HepG2 (cell line): Measurements from ENCODE around the gene CTSW. TPM values are rescaled to one million over a fixed set of nuclear protein-coding genes. Genes with fewer than 3 reads are reported as not detected.

Source experiments
- ATAC-seq: fragments of 200-7000 bp; cut with Tn5 transposase; 3 replicates; pipeline ENCODE4 v1.9.1; 2020; ENCODE audit warnings: mild to moderate bottlenecking, moderate library complexity
- BruUV-seq: library from RNA; stranded (reverse); fragments of 400-500 nt; replicated peaks from 2 replicates; lab custom pipeline; 2021; lab: Mats Ljungman, UMichigan
- CTCF ChIA-PET: fragments of 300-600 bp; formaldehyde crosslinking; extraction: SDS; loops from one replicate; lab custom pipeline; 2021; ENCODE audit warnings: low total read pairs, inconsistent platforms, low intra/inter-chr PET ratio; lab: Yijun Ruan, JAX
- POLR2A ChIA-PET: fragments of 350-600 bp; sonication (Branson Sonifier 250); formaldehyde crosslinking; loops from one replicate; lab custom pipeline; 2020; ENCODE audit warnings: antibody characterized with exemption, inconsistent platforms; lab: Yijun Ruan, JAX
- DNase-seq: peaks from one replicate; pipeline ENCODE4 v3.0.0-alpha.2; 2015; ENCODE audit warnings: low spot score
- FAIRE-seq: peaks from 3 replicates; lab custom pipeline; 2011; peaks lifted over from hg19 to GRCh38; lab: Jason Lieb, UNC
- H2AFZ ChIP-seq: one replicate; pipeline ENCODE4 v1.6.1; 2011; ENCODE audit warnings: low read length, inconsistent platforms
- H3K27ac ChIP-seq: fragments of 300-600 bp; 3 replicates; pipeline ENCODE4 v1.8.0; 2011; ENCODE audit warnings: mixed run types, mild to moderate bottlenecking, mixed read lengths, low read length, inconsistent platforms; ENCODE audit not compliant: insufficient read depth; ENCODE audit errors: extremely low read length
- H3K27me3 ChIP-seq, 2 experiments: fragments of 200-600 bp in 1 of 2; 2 replicates in 1 of 2; 3 replicates in 1 of 2; pipeline versions ENCODE4 v1.6.0 to v1.8.0; 2011; ENCODE audit warnings: low read length in 2 of 2, mild to moderate bottlenecking in 2 of 2, moderate library complexity in 2 of 2, inconsistent platforms in 1 of 2; ENCODE audit not compliant: insufficient read depth in 2 of 2, control insufficient read depth in 1 of 2
- H3K36me3 ChIP-seq, 2 experiments: fragments of 200-600 bp in 1 of 2; replicated peaks in 1 of 2; 2 replicates in 1 of 2; 3 replicates in 1 of 2; pipeline versions ENCODE4 v1.5.1 to v1.8.0; 2011; ENCODE audit warnings: low read length in 2 of 2, inconsistent platforms in 1 of 2; ENCODE audit not compliant: insufficient read depth in 2 of 2, control insufficient read depth in 1 of 2
- H3K4me1 ChIP-seq: 2 replicates; pipeline ENCODE4 v1.5.1; 2012; ENCODE audit warnings: low read length, inconsistent platforms; ENCODE audit not compliant: insufficient read depth
- H3K4me2 ChIP-seq: 2 replicates; pipeline ENCODE4 v1.6.0; 2011; ENCODE audit warnings: low read depth, low read length, inconsistent platforms
- H3K4me3 ChIP-seq, 3 experiments: fragments of 200-600 bp in 1 of 3; sonication (generic), shearing (Covaris generic) in 1 of 3; replicated peaks in 1 of 3; 2 replicates each; pipeline ENCODE4 v1.5.1; 2011 to 2016; ENCODE audit warnings: low read length in 3 of 3, inconsistent platforms in 2 of 3, low read depth in 2 of 3, mild to moderate bottlenecking in 2 of 3, control low read depth in 1 of 3, mixed read lengths in 1 of 3; ENCODE audit not compliant: insufficient read depth in 1 of 3
- H3K79me2 ChIP-seq: one replicate; pipeline ENCODE4 v1.6.1; 2011; ENCODE audit warnings: low read length, inconsistent platforms; ENCODE audit not compliant: insufficient read depth
- H3K9ac ChIP-seq: 2 replicates; pipeline ENCODE4 v1.6.0; 2011; ENCODE audit warnings: mild to moderate bottlenecking, low read depth, low read length, inconsistent platforms; ENCODE audit not compliant: insufficient read depth
- H3K9me3 ChIP-seq: 2 replicates; pipeline ENCODE4 v1.5.1; 2012; ENCODE audit warnings: mild to moderate bottlenecking, low read length
- H4K20me1 ChIP-seq: 2 replicates; pipeline ENCODE4 v1.6.0; 2011; ENCODE audit warnings: inconsistent platforms, mild to moderate bottlenecking, low read length, moderate library complexity; ENCODE audit not compliant: insufficient read depth
- HOXD1 ChIP-seq: sonication (generic); formaldehyde crosslinking; IDR thresholded peaks from 2 replicates; pipeline ENCODE4 v1.5.0; 2020; ENCODE audit warnings: missing genetic modification reagents
- NFRKB ChIP-seq: fragments of 450-650 bp; IDR thresholded peaks from 2 replicates; pipeline ENCODE4 v1.6.1; 2017
- PRMT3 ChIP-seq: sonication (generic); formaldehyde crosslinking; IDR thresholded peaks from 2 replicates; pipeline ENCODE4 v1.8.1; 2022; ENCODE audit warnings: low read depth, mild to moderate bottlenecking, moderate library complexity, missing genetic modification reagents, borderline replicate concordance
- SRSF1 ChIP-seq: fragments of 200-400 bp; formaldehyde crosslinking; optimal IDR thresholded peaks from 2 replicates; pipeline ENCODE3; 2017; ENCODE audit warnings: mild to moderate bottlenecking, low read depth, low read length, moderate library complexity
- TAF15 ChIP-seq: fragments of 200-400 bp; formaldehyde crosslinking; IDR thresholded peaks from one replicate; pipeline ENCODE4 v1.6.1; 2018; ENCODE audit warnings: mild to moderate bottlenecking, low read depth, low read length; ENCODE audit not compliant: poor library complexity, severe bottlenecking
- TEAD3 ChIP-seq: optimal IDR thresholded peaks from 2 replicates; pipeline ENCODE3; 2016; ENCODE audit warnings: borderline replicate concordance
- ZNF18 ChIP-seq: sonication (generic); formaldehyde crosslinking; IDR thresholded peaks from 2 replicates; pipeline ENCODE4 v1.8.0; 2022; ENCODE audit warnings: mild to moderate bottlenecking, missing genetic modification reagents; ENCODE audit not compliant: insufficient replicate concordance
- ZNF574 ChIP-seq: sonication (generic); formaldehyde crosslinking; IDR thresholded peaks from 2 replicates; pipeline ENCODE4 v1.4.0; 2020; ENCODE audit warnings: missing genetic modification reagents
- WGBS: methylation state at CpG from one replicate; pipeline ENCODE4 v1.1.6; 2017; ENCODE audit warnings: low lambda C conversion rate; 5-methylcytosine and 5-hydroxymethylcytosine counted together
- in situ Hi-C: cut with HindIII; loops from 2 replicates; pipeline ENCODE4 v1.10.0; 2017; ENCODE audit warnings: low pct_unique_long_range_greater_than_20kb; ENCODE audit not compliant: extremely low pct_ligation_motif_present
- intact Hi-C: fragments of 100-400 bp; cut with micrococcal nuclease; formaldehyde crosslinking; loops from one replicate; pipeline ENCODE4 v1.10.0; 2022; ENCODE audit not compliant: unreplicated experiment
- polyA plus RNA-seq, 8 experiments: library from polyadenylated mRNA; depleted of rRNA in 3 of 8; stranded (reverse) in 7 of 8; unstranded in 1 of 8; fragments of >200 nt; fragmentation: Illumina TruSeq in 4 of 8; extraction: Trizol in 4 of 8; gene quantifications; 2 replicates each; pipeline versions ENCODE4 v1.2.1 to v1.2.3, GENCODE V29; 2011 to 2016; ENCODE audit warnings: low read depth in 4 of 8, missing spikeins in 1 of 8, mixed read lengths in 1 of 8; ENCODE audit not compliant: insufficient read depth in 1 of 8
- total RNA-seq, 5 experiments: library from RNA; depleted of rRNA; stranded (reverse); fragments of >200 nt; fragmentation: Illumina TruSeq; extraction: Trizol; gene quantifications; 2 replicates each; pipeline ENCODE4 v1.2.3, GENCODE V29; 2016; ENCODE audit warnings: low read depth in 1 of 5
- TF ChIP-seq, protein P1 (sequence below): sonication (generic); formaldehyde crosslinking; IDR thresholded peaks from 2 replicates; pipeline ENCODE4 v1.5.1; 2020; ENCODE audit warnings: missing genetic modification reagents, mild to moderate bottlenecking, borderline replicate concordance
- TF ChIP-seq, protein P2 (sequence below): sonication (generic); formaldehyde crosslinking; IDR thresholded peaks from 2 replicates; pipeline ENCODE4 v1.4.0; 2020; ENCODE audit warnings: missing genetic modification reagents
- TF ChIP-seq, protein P3 (sequence below), 2 experiments: sonication (generic) in 1 of 2; formaldehyde crosslinking in 1 of 2; IDR thresholded peaks; 2 replicates each; pipeline versions ENCODE4 v1.5.1 to v1.6.1; 2011 to 2020; ENCODE audit warnings: borderline replicate concordance in 1 of 2, low read depth in 1 of 2, low read length in 1 of 2, mild to moderate bottlenecking in 1 of 2, missing genetic modification reagents in 1 of 2, moderate library complexity in 1 of 2

The CTSW gene
- total and polyA plus RNA-seq, 2 of the 13 experiments (the other 11 are each of a cell fraction or from before 2014, with no cell fraction given): 0.09 TPM; not detected in 1

GRCh38 chr11:65859095-65859811 lies 20.4 kb upstream of the CTSW start:
- intact Hi-C loops (loop anchor here (2.0 kb wide), 1 partner anchor 30 kb away; the partner anchor contains the start of gene FIBP), in situ Hi-C loops (loop anchor here (10.0 kb wide), 1 partner anchor 304 kb away; the partner anchor contains the start of gene LTBP3)
- DNase-seq (peak; percentile 98), FAIRE-seq (peak; percentile 23), ATAC-seq (peak; percentile 78)
- no peak overlapping the region for H2AFZ ChIP-seq
- peaks cover 53% of the 10 kb centered on the region for H3K4me1 ChIP-seq
- ChIA-PET CTCF (interaction anchor here (0.9 to 1.9 kb wide), 2 partner anchors 25 to 41 kb away, joined by 4 to 6 read pairs; no protein-coding TSS in a partner anchor), POLR2A (interaction anchor here (0.6 to 5.4 kb wide), 31 partner anchors 9 to 1014 kb away, joined by 3 to 81 read pairs (median 4); partner anchors contain the start of genes AP5B1, BANF1, CCDC85B and EFEMP2)
- under 1% methylated on average over 19 of the region's 46 CpGs for WGBS
- peak overlapping the region; percentile 89 for H3K9ac ChIP-seq
- no peaks in the 10 kb centered on the region for H3K9me3 ChIP-seq
- peaks cover 34% of the 10 kb centered on the region for H4K20me1 ChIP-seq
- peaks cover 32% of the 10 kb centered on the region for H3K79me2 ChIP-seq
- peak overlapping the region; percentile 100 for H3K4me2 ChIP-seq
- peaks cover 19 to 44% of the 10 kb centered on the region in 2 experiments for H3K36me3 ChIP-seq
- peak overlapping the region; percentile 80 to 99 (median 89) for H3K4me3 ChIP-seq
- peak overlapping the region; percentile 90 for H3K27ac ChIP-seq
- BruUV-seq: no TSS peak
- no peaks in the 10 kb centered on the region; a peak in 1 of 5 replicates for H3K27me3 ChIP-seq
- TF ChIP-seq, protein P1, sequence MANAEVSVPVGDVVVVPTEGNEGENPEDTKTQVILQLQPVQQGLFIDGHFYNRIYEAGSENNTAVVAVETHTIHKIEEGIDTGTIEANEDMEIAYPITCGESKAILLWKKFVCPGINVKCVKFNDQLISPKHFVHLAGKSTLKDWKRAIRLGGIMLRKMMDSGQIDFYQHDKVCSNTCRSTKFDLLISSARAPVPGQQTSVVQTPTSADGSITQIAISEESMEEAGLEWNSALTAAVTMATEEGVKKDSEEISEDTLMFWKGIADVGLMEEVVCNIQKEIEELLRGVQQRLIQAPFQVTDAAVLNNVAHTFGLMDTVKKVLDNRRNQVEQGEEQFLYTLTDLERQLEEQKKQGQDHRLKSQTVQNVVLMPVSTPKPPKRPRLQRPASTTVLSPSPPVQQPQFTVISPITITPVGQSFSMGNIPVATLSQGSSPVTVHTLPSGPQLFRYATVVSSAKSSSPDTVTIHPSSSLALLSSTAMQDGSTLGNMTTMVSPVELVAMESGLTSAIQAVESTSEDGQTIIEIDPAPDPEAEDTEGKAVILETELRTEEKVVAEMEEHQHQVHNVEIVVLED (CRISPR knock-in tag): peak; percentile 50
- TF ChIP-seq, protein P2, sequence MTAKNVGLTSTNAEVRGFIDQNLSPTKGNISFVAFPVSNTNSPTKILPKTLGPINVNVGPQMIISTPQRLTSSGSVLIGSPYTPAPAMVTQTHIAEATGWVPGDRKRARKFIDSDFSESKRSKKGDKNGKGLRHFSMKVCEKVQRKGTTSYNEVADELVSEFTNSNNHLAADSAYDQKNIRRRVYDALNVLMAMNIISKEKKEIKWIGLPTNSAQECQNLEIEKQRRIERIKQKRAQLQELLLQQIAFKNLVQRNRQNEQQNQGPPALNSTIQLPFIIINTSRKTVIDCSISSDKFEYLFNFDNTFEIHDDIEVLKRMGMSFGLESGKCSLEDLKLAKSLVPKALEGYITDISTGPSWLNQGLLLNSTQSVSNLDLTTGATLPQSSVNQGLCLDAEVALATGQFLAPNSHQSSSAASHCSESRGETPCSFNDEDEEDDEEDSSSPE (CRISPR knock-in tag): peak; percentile 66
- TF ChIP-seq SRSF1: no peak
- TF ChIP-seq ZNF574 (CRISPR knock-in tag): peak; percentile 49; the same call in 1 of the 2 replicates
- TF ChIP-seq, protein P3, sequence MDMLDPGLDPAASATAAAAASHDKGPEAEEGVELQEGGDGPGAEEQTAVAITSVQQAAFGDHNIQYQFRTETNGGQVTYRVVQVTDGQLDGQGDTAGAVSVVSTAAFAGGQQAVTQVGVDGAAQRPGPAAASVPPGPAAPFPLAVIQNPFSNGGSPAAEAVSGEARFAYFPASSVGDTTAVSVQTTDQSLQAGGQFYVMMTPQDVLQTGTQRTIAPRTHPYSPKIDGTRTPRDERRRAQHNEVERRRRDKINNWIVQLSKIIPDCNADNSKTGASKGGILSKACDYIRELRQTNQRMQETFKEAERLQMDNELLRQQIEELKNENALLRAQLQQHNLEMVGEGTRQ (IDR thresholded peaks at IDR 0.05; ENCODE audit: low read depth, low read length): no peak
- TF ChIP-seq, protein P3 (CRISPR knock-in tag; IDR thresholded peaks at IDR 0.05; ENCODE audit: borderline replicate concordance): peak; percentile 93; the same call in 1 of the 2 replicates
- TF ChIP-seq TEAD3 (CRISPR knock-in tag): peak; percentile 70
- TF ChIP-seq NFRKB: no peak
- TF ChIP-seq TAF15: no peak
- no peak for TF ChIP-seq HOXD1
- peak; percentile 6 for TF ChIP-seq ZNF18 (CRISPR knock-in tag)
- peak; percentile 41; the same call in 1 of the 2 replicates for TF ChIP-seq PRMT3
